IPS-18c (cell line): Measurements from ENCODE around the gene TCTN3.
"Not testable (repeated sequence)": the region's sequence is repeated elsewhere in the genome, so short reads cannot be mapped to it uniquely, and the experiment has no call there.

Experiments used
- H3K4me3 ChIP-seq: 2 replicates; pipeline ENCODE4 v1.7.0; 2013; ENCODE audit warnings: low read depth, mild to moderate bottlenecking, low read length, moderate library complexity; ENCODE audit not compliant: insufficient read depth
- H3K9me3 ChIP-seq: one replicate; pipeline ENCODE4 v1.6.1; 2013; ENCODE audit warnings: mild to moderate bottlenecking, low read length, moderate library complexity; ENCODE audit not compliant: control insufficient read depth, insufficient read depth

Gene TCTN3

GRCh38 chr10:95697429-95697828 lies 3.7 kb upstream of the TCTN3 start:
- no peak overlapping the region for H3K4me3 ChIP-seq
- no peaks in the 10 kb centered on the region for H3K9me3 ChIP-seq

- no peaks in the 10 kb centered on the region for H3K9me3 ChIP-seq
- H3K4me3 ChIP-seq: no peak overlapping the region
Observed at GRCh38 chr10:95694665-95695064, 938 bp upstream of the TCTN3 start.

- peak overlapping the region; percentile 90 for H3K4me3 ChIP-seq
Observed at GRCh38 chr10:95693071-95693667, 558 bp downstream of the TCTN3 start.

DNA sequence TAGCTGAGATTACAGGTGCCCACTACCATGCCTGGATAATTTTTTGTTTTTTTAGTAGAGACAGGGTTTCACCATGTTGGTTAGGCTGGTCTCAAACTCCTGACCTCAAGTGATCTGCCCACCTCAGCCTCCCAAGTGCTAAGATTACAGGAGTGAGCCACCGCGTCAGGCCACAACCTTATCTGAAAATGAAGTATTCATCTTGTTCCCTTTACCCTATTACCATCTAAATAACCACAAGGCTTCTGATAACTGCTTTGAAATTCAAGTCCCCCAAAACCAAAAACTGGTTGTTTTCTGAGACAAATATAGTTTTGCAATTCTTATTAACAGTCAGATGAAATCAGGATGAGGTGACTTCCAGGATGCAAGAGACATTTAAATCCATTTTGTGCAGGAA lies 2.4 kb downstream of the TCTN3 start:
- no peaks in the 10 kb centered on the region for H3K9me3 ChIP-seq
- no peak overlapping the region for H3K4me3 ChIP-seq

More at GRCh38 chr10:95693071-95693667, 558 bp downstream of the TCTN3 start:
- no peaks in the 10 kb centered on the region for H3K9me3 ChIP-seq

DNA sequence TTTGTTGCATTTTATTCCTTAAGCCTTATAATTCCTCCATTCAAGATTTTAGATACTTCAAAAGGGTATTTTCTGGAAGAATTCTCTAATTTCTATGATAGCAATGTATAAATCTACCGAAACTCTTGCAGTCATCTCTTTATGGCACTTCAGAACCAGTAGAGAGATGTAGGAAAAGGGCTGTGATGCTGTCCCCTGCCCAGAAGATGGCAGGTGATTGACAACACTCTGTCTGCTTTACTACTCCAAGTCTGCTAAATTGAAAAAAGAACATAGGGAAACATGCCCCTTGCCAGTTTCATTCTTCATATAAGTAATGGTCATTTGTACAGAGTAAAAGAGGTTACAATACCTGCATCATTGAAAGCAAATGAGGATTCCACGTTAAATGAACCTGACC lies 5.1 kb downstream of the TCTN3 start:
- Histone ChIP-seq H3K4me3 (no peak overlapping the region), H3K9me3 (no peaks in the 10 kb centered on the region)

GRCh38 chr10:95683966-95684365 lies 9.8 kb downstream of the TCTN3 start:
- Histone ChIP-seq H3K4me3 (no peak overlapping the region), H3K9me3 (no peaks in the 10 kb centered on the region)

DNA sequence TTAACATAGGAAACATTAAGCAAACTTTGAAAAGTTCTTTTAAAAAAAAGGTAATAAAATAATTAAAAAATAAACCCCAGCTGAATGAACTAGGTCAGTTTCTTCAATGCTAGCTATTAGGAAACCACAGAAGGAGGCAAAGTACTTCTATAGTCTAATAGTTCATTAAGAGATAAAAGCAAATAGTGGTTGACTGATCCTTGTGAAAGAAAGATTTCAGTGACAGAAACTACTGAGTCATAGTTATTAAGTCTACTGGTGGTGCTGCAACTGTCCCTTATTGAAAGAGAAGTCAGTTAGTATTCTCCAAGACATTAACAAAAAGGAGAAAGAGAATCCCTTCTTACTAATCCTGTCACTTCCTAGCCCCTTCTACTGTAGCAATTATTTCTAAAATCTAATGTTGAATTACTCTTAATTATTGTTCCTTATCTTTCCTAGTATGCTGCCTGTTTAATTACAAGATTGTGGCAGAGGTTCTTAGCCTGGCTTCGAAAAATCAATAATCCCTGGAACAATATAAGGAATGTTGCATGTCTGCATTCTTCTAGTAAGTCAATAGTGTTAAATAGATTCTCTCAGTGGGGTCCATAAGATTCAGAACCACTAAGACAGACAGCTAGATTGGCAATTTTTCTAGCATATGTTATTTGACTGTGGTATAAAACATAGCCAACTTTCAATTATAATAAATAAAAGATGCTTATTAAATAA lies 18.2 kb downstream of the TCTN3 start:
- H3K9me3 ChIP-seq: no peaks in the 10 kb centered on the region
- H3K4me3 ChIP-seq: no peak overlapping the region

DNA sequence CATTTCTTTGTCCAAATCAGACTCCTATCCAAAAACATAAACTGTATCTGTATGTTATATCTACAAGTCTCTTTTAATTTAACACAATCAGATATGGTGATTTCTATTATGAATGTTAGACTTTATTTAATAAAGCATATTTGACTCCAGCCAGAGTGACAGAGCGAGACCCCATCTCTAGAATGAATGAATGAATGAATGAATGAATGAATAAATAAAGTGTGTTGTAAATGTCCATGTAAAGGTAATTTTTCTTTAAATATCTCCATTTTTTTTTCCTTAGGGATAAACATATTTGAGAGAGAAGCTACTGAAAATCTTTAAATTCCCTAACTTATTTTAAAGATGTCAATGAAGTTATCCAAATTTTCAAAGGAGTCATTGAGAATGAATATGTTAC lies 19.1 kb downstream of the TCTN3 start:
- H3K4me3 ChIP-seq: no peak overlapping the region

GRCh38 chr10:95672641-95673040 lies 21.1 kb downstream of the TCTN3 start:
- H3K9me3 ChIP-seq, H3K4me3 ChIP-seq: not testable (repeated sequence)

More for the DNA sequence above, 19.1 kb downstream of the TCTN3 start:
- H3K9me3 ChIP-seq: no peaks in the 10 kb centered on the region

GRCh38 chr10:95664543-95664942 lies 29.2 kb downstream of the TCTN3 start:
- H3K9me3 ChIP-seq: no peaks in the 10 kb centered on the region

GRCh38 chr10:95663496-95663895 lies 30.2 kb downstream of the TCTN3 start:
- H3K4me3 ChIP-seq: no peak overlapping the region

More at GRCh38 chr10:95664543-95664942, 29.2 kb downstream of the TCTN3 start:
- H3K4me3 ChIP-seq: no peak overlapping the region

GRCh38 chr10:95661818-95662217 lies 31.9 kb downstream of the TCTN3 start:
- H3K4me3 ChIP-seq: no peak overlapping the region
- H3K9me3 ChIP-seq: no peaks in the 10 kb centered on the region

More at GRCh38 chr10:95663496-95663895, 30.2 kb downstream of the TCTN3 start:
- no peaks in the 10 kb centered on the region for H3K9me3 ChIP-seq

DNA sequence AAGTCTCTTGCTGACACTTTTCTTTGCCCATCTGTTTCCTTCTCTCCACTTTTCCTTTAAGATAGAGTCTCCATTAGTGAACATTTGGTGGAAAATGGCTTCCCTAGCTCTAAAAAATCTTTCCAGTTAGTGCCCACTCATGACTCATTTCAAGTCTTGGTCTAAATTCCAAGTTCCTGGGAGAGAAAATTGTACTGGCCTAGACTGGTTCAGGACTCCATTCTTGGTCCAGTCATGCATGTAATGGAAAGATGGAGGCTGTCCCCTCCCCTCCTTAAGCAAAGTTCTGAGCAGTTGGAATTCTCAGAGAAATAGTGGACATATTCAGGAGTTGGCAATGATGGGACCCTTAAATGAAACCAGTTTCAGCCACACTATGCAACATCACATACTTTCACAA lies 33.4 kb downstream of the TCTN3 start:
- H3K4me3 ChIP-seq: no peak overlapping the region
- H3K9me3 ChIP-seq: no peaks in the 10 kb centered on the region

DNA sequence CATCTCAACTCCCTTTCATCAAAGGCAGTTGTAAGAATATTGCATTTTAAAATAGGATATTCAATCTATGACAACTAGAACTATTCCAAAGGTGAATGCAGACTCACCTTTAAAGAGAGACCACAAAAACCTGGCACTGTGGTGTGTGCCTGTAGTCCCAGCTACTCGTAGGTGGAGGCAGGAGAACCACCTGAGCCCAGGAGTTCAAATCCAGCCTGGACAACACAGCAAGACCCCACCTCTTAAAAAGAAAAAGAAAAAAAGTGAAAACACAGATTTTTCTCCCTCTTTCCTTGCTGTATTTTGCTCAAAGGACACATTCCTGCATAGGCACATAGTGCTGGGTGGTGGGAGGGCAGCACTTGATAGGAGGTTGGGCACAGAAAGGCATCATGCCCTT lies 36.5 kb downstream of the TCTN3 start:
- H3K9me3 ChIP-seq: no peaks in the 10 kb centered on the region
- H3K4me3 ChIP-seq: peak overlapping the region; percentile 91; the same call in 1 of the 2 replicates

GRCh38 chr10:95656291-95657164 lies 37.2 kb downstream of the TCTN3 start, which contains the start of gene ALDH18A1:
TSS of gene ALDH18A1 (minus strand) at chr10:95656711. CDS start at chr10:95653377, 3,334 bp downstream.
- no peaks in the 10 kb centered on the region for H3K9me3 ChIP-seq
- peak within 1 kb of the TSS; percentile 91 for H3K4me3 ChIP-seq

DNA sequence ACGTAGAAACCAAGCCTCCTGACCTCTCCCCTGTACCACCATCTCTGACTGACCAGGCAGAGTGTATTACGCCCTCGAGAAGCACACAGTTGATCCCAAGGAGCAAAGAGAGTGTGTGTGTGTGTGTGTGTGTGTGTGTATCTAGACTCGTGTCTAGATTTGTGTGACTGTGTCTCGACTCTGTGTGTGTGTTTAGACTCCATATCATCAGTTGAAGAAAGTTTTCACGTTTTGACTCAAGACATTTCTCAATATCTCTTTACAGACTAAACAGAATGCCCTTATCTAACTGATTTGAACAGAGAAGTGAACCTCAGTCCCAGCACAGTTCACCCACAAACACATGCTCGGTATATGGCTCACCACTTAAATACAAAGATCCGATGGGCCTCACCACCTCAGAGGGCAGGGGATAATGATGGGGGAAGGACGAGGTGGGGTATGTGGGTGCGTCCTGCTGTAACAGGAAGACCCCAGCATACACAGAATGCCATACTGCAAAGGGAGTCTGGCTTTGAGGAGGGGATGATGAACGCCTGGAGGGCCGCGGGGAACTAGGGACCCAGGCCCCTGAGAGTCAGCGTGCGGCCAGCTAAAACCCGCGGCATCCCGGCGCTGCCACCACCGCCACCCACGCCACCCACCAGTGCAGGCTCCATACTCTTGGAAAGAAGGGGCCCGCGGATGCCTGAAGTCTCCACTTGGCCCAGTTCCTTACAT lies 38.0 kb downstream of the TCTN3 start:
- Histone ChIP-seq H3K4me3 (peak overlapping the region; percentile 91), H3K9me3 (no peaks in the 10 kb centered on the region)

- H3K4me3 ChIP-seq: no peak overlapping the region
- no peaks in the 10 kb centered on the region for H3K9me3 ChIP-seq
Observed at GRCh38 chr10:95653895-95654294, 39.8 kb downstream of the TCTN3 start.
